Breast epithelium (tissue), 4 donors: ENCODE results near the gene RBM38. TPM values are rescaled to one million over a fixed set of nuclear protein-coding genes. Genes with fewer than 3 reads are reported as not detected.

ENCODE experiments used
- DNase-seq, 2 donors: peaks; one replicate each; pipeline ENCODE4 v3.0.0-alpha.2; 2019; ENCODE audit warnings: low spot score in 2 of 2
- H3K27ac ChIP-seq, 2 donors: fragments of 200-600 bp; sonication (generic) in 1 of 2; one replicate each; pipeline ENCODE4 v1.5.1; 2016 to 2019; ENCODE audit warnings: mild to moderate bottlenecking in 1 of 2
- H3K27me3 ChIP-seq, 2 donors: fragments of 200-600 bp; sonication (generic) in 1 of 2; one replicate each; pipeline versions ENCODE4 v1.5.1 to v1.6.0; 2017 to 2019; ENCODE audit warnings: control low read depth in 1 of 2, mild to moderate bottlenecking in 1 of 2
- H3K36me3 ChIP-seq: fragments of 200-600 bp; one replicate; pipeline ENCODE4 v1.5.1; 2019
- H3K4me1 ChIP-seq, 2 donors: fragments of 200-600 bp; sonication (generic); one replicate each; pipeline ENCODE4 v1.5.1; 2016 to 2019; ENCODE audit warnings: control low read depth in 1 of 2
- H3K4me3 ChIP-seq, 3 donors: fragments of 200-600 bp; sonication (generic); 1 replicate in 2 of 3; 2 replicates in 1 of 3; pipeline ENCODE4 v1.5.1; 2016 to 2019; ENCODE audit warnings: mild to moderate bottlenecking in 3 of 3, moderate library complexity in 2 of 3
- H3K9me3 ChIP-seq, 2 donors: fragments of 200-600 bp; sonication (generic) in 1 of 2; one replicate each; pipeline ENCODE4 v1.5.1; 2016 to 2019; ENCODE audit warnings: control low read depth in 1 of 2
- POLR2A ChIP-seq: fragments of 450-650 bp; IDR thresholded peaks from one replicate; pipeline ENCODE4 v1.6.1; 2016; ENCODE audit warnings: antibody characterized with exemption, mild to moderate bottlenecking, moderate library complexity
- POLR2AphosphoS5 ChIP-seq, 3 donors: sonication (generic); formaldehyde crosslinking; IDR thresholded peaks; one replicate each; pipeline ENCODE4 v1.6.1; 2017; ENCODE audit warnings: antibody characterized with exemption in 3 of 3
- intact Hi-C: fragments of 100-400 bp; cut with DNase I; formaldehyde crosslinking; loops from one replicate; pipeline ENCODE4 v1.15.1; 2023; ENCODE audit warnings: low total_unique reads
- total RNA-seq, 3 donors: library from RNA; depleted of rRNA; stranded (reverse); fragments of >200 nt; gene quantifications; one replicate each; pipeline ENCODE4 v1.1.0, GENCODE V29; 2016
- TF ChIP-seq, protein P1 (sequence below), 3 donors: fragments of 450-650 bp; IDR thresholded peaks; one replicate each; pipeline ENCODE4 v1.5.1; 2016 to 2017; ENCODE audit warnings: antibody characterized with exemption in 3 of 3, mild to moderate bottlenecking in 3 of 3, moderate library complexity in 3 of 3

Gene RBM38
- total RNA-seq, 3 donors from 2014 or later = 5.1 to 13.5 (median 10.5) TPM

GRCh38 chr20:57402206-57403125 lies 11.3 kb downstream of the RBM38 start:
- H3K27me3 ChIP-seq = no peaks in the 10 kb centered on the region
- no peak overlapping the region for H3K4me3 ChIP-seq
- H3K9me3 ChIP-seq = no peaks in the 10 kb centered on the region
- H3K36me3 ChIP-seq = no peaks in the 10 kb centered on the region
- DNase-seq = no peak
- H3K27ac ChIP-seq = no peak overlapping the region
- TF ChIP-seq POLR2AphosphoS5 (IDR thresholded peaks at IDR 0.05) (no peak), POLR2A (no peak)
- TF ChIP-seq, protein P1, sequence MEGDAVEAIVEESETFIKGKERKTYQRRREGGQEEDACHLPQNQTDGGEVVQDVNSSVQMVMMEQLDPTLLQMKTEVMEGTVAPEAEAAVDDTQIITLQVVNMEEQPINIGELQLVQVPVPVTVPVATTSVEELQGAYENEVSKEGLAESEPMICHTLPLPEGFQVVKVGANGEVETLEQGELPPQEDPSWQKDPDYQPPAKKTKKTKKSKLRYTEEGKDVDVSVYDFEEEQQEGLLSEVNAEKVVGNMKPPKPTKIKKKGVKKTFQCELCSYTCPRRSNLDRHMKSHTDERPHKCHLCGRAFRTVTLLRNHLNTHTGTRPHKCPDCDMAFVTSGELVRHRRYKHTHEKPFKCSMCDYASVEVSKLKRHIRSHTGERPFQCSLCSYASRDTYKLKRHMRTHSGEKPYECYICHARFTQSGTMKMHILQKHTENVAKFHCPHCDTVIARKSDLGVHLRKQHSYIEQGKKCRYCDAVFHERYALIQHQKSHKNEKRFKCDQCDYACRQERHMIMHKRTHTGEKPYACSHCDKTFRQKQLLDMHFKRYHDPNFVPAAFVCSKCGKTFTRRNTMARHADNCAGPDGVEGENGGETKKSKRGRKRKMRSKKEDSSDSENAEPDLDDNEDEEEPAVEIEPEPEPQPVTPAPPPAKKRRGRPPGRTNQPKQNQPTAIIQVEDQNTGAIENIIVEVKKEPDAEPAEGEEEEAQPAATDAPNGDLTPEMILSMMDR (IDR thresholded peaks at IDR 0.05) = no peak
- H3K4me1 ChIP-seq = peaks cover 5 to 19% of the 10 kb centered on the region in 2 donors
- intact Hi-C loops = no loop called here

DNA sequence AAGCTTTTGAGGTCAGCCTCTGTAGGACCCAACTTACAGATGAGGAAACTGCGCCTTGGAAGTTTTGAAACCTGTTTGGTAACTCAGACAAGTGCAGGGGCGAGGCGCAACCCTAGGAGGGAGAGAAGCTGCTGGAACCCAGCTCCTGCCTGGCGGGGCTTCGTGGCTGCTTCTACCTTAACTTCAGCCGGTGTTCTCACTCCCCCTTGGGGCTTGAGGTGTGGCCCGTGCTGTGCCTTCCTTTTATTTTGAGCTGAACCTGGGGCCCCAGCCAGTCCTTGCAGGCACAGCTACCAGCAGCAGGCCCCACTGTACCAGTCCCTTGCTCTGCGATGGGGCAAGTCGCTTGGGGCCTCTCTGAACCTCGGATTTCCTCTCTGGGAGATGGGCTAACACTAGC lies 12.0 kb downstream of the RBM38 start:
- intact Hi-C loops = no loop called here
- no peak for TF ChIP-seq POLR2A
- TF ChIP-seq, protein P1 (IDR thresholded peaks at IDR 0.05) = no peak
- TF ChIP-seq POLR2AphosphoS5 (IDR thresholded peaks at IDR 0.05) = no peak
- no peaks in the 10 kb centered on the region for H3K9me3 ChIP-seq
- no peak for DNase-seq
- H3K4me1 ChIP-seq = peaks cover 5 to 11% of the 10 kb centered on the region in 2 donors
- no peaks in the 10 kb centered on the region for H3K36me3 ChIP-seq
- no peak overlapping the region for H3K4me3 ChIP-seq
- no peaks in the 10 kb centered on the region for H3K27me3 ChIP-seq
- H3K27ac ChIP-seq = no peak overlapping the region

DNA sequence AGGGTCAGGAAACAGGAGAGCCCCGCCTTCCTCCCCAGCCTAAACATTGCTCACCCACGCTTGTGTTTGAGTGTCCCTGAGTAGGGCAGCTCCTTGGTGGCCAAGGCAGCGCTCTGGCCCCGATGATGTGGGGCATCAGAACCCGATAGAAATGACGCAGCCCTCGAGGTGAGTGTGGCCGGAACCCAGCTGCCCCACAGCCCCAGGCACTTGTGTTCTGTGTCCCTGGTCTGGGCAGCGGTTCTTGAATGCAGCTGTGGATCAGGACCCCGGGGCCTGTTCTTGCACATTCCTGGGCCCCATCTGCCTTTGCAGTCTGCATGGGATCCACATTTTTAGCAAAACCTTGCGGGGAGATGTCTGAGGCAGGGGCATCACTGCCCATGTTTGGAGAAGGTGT lies 12.8 kb downstream of the RBM38 start:
- no peaks in the 10 kb centered on the region for H3K27me3 ChIP-seq
- H3K27ac ChIP-seq = no peak overlapping the region
- H3K4me1 ChIP-seq = peaks cover 3 to 5% of the 10 kb centered on the region in 2 donors
- no peaks in the 10 kb centered on the region for H3K36me3 ChIP-seq
- DNase-seq = no peak
- no peak overlapping the region for H3K4me3 ChIP-seq
- TF ChIP-seq POLR2A = no peak
- TF ChIP-seq, protein P1 (IDR thresholded peaks at IDR 0.05) = no peak
- TF ChIP-seq POLR2AphosphoS5 (IDR thresholded peaks at IDR 0.05) = no peak
- intact Hi-C loops = no loop called here
- H3K9me3 ChIP-seq = no peaks in the 10 kb centered on the region

GRCh38 chr20:57404419-57405072 lies 13.3 kb downstream of the RBM38 start:
- Histone ChIP-seq H3K4me3 (no peak overlapping the region), H3K36me3 (no peaks in the 10 kb centered on the region), H3K27ac (no peak overlapping the region), H3K9me3 (no peaks in the 10 kb centered on the region), H3K27me3 (no peaks in the 10 kb centered on the region), H3K4me1 (peaks cover 0 to 5% of the 10 kb centered on the region in 2 donors)
- intact Hi-C loops = no loop called here
- TF ChIP-seq, protein P1 (IDR thresholded peaks at IDR 0.05) = no peak
- no peak for TF ChIP-seq POLR2A
- no peak for TF ChIP-seq POLR2AphosphoS5 (IDR thresholded peaks at IDR 0.05)
- DNase-seq = no peak
